HG02981 (cell line): Measurements from ENCODE around the gene AUTS2.

Experiments
- ATAC-seq: cut with Tn5 transposase; IDR thresholded peaks from one replicate; pipeline ENCODE4 v1.9.1; 2021; ENCODE audit warnings: mild to moderate bottlenecking, moderate library complexity; ENCODE audit not compliant: unreplicated experiment

The AUTS2 gene

GRCh38 chr7:70459546-70459945, 861.3 kb downstream of the AUTS2 start:
- no peak for ATAC-seq

GRCh38 chr7:70460071-70460470, 861.8 kb downstream of the AUTS2 start:
- no peak for ATAC-seq

DNA sequence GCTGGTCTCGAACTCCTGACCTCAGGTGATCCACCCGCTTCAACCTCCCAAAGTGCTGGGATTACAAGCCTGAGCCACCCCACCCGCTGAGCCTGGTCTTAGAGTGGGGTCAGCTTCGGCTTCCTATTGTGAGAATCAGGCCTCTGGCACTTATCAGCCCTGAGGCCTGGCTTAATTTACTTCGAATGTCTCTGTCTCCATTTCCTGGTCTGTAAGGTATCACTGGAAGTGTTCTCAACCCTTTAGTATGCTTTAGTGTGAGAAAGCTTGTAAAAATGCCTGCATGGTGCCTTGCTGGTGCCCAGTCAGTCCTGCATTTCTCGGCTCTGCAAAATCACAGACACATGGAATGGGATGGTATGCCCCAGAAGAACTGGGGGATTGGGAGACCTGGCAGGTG, 862.3 kb downstream of the AUTS2 start:
- ATAC-seq, result no peak

GRCh38 chr7:70463352-70463938, 865.2 kb downstream of the AUTS2 start:
- no peak for ATAC-seq

DNA sequence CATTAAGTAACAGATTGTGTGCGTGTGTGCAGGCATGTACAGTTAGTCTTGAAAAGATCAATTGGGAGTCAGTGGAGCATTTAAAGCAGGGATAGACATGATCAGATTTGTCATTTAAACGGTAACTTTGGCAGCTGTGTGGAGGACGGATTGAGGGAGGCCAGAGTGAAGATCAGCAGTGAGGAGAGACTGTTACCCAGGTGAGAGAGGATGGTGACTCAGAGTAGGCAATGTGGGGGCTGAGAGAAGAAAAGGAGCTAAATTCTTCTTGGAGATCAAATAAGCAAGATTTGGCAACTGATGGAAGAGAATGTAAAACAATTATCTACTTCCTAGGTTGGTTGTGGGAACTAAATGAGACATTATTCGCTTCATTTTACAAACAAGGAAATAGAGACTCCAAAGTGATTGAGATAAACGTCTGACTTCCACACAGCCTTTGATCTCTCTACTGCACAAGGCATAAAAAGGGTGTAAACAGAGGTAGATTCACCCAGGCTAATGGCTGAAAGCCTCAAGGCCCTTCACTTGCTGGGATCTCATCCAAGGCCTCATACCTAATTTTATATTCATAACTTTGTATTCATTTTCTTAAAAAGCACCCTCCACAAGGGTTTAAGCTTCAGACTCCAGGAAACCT, 868.6 kb downstream of the AUTS2 start:
- ATAC-seq, result no peak

DNA sequence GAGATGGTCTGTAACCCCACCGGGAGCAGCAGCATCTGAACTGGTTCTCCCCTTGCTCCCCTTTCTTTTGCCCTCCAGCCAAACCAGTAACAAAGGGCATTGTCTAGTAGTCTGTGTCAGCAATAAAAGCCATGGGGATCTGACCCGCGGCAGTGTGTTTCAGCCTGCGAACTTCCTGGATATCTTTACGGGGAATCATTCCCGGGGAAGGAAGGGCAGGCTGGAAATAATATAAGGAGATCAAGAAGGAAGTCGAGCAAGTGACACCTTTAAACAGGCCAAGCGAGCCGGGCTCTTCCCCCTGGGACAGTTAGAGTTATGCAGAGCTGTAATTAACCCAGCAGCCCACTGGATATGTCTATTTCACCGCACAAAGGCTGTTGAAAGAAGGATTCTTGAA, 872.5 kb downstream of the AUTS2 start:
- no peak for ATAC-seq

GRCh38 chr7:70472601-70473237, 874.4 kb downstream of the AUTS2 start:
- ATAC-seq, result no peak

- ATAC-seq, result no peak
These were observed 876.5 kb downstream of the AUTS2 start for GRCh38 chr7:70474639-70475234.

DNA sequence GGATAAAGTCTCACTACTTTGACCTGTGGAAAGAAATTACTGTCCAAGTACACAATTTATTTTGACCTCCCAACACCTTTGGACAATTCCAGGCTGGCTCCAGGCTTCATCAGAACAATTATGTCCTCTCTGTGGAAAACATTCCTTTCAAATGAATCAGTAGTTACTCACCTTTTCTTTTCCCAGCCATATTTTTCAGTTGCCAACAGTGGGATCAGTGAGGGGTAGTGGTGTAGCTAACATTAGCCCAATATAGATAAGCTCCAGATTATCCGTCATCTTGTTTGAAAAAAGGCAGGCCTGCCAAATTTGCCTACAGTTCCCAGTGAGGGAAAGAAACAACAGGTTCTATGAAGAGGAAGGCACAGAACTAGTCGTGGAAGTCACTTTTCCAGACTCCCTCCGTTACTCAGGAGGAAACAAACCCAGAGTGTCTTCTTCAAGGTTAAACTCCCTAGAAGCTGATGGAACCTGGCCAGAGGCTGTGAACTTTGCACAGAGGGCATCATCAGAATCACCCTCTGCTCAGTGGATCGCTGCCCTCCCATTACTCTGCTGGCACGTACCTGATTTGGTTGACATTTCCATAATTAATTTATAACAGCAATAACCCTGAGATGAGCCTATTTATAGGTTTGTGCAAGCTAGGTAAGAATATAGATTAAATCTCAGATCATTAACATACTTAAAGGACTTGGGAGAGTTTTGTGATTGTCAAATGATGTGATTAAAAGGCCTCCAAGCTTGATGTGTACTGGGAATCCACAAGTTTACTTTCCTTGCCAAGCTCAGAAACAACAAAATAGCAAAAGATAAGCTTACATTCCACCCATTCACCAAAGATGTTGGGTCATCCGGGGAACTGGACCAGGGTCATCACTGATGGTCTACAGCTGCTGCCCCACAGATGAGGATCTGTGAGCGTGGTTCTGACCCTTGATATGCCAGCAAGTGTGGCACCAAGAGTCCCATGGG, 879.0 kb downstream of the AUTS2 start:
- no peak for ATAC-seq

- ATAC-seq, result no peak
These were observed 881.1 kb downstream of the AUTS2 start for GRCh38 chr7:70479153-70480021.

DNA sequence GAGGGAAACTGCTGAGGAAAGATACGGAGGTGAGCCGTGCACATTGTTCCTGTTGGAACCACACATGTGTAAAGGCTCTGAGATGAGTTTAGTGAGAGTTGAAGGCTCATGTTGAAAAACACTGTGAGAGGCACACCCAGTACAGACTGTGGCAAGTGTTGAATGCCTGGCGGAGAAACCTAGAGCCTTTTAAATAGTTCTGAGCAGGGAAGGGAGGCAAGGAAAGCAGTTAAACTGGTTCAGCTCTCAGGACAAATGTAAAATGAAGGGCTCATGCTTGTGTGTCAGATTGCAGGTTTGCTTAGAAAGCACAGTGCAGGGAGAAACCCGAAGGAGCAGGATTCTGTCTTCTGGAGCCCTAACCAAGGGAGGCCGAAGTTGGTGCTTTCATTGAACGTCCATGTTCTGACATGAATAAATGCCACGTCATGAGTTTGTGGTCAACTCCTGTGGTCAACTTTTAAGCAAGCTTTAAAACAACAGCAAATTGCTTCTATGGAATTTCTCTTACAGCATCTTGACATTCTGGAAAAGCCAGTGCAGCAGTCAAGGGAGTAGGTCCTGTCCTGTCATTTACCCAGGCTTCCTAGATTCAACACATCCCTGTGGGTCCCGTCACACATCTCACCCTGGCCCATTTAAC, 882.8 kb downstream of the AUTS2 start:
- ATAC-seq, result no peak

DNA sequence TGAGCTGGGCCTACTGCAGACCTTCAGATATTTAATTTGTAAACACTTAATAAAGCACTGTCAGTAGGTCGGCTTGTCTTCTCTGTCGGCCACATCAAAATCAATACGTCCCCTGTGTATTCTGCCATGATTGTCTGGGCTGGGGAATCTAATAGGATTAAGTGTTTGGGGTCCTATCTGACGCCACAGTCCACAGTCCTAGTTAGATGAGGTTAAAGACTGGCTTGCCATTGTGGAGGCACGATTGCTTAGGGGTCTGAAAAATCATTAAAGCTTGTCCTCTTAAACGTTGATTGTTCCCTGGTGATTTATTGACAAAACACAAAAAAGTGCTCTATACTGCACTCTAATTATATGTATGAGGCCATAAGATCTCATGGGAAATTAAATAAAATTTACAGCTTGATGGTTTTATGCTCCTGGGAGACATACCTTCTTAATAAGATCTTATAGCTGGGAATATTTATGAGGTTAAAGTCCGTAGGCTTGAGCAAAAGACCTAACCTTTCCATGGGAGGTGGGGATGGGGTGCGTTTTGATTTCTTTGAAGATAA, 883.4 kb downstream of the AUTS2 start:
- no peak for ATAC-seq

DNA sequence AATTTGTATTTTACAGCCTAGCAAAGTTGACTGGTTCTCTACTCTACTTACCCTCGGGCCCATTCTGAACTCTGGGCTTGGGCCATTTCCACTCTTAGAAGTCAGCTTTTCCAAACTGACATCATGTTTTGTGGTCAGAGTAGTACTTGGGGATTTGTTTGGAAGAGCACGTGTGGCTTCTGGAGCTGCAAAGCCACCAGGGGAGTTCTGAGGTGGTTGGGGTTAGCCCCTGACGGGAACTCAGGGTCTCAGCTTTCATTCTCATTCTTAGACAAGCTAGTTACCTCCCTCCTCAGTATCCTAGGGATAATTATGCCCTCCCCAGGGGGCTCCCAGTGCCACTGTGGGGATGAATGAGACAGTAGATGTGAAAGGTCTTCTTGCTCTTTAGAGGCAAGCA, 886.0 kb downstream of the AUTS2 start:
- no peak for ATAC-seq

DNA sequence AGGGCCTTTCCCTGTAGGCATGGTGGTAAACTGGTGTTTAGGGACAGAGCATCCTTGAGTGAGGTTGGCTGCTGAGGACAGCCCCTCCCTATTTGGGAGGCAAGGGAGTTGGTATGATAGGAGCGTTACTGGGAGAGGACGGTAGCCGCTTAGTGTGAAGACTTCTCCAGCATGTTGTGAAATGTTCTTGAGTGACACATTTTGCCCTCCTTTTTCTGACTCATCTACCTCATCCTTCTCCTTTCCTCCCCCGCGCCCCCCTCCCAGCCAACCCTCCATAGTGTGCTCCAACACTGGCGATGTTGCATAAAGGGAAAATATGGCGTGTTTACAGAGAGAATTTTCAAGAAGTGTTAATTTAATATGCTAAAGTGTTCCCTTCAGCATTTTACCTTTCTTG, 888.7 kb downstream of the AUTS2 start:
- no peak for ATAC-seq

DNA sequence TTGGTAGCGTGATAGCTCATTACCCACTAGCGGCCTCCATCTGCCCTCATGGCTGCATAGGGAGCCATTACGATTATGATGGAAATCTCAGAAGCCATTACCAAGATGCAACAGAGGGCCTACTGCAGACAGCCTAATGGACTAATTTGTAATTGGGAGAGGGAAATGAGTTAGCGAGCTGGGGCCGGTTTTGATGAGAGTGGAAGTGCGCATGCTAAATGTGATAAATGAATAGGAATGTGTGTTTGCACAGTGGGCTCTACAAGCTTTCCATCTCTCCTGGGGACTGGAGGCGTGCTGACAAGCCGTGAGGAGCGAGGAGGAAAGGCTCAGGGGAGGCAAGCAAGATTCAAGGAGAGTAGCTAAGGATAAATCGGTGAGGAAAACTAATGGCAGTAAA, 889.2 kb downstream of the AUTS2 start:
- no peak for ATAC-seq

DNA sequence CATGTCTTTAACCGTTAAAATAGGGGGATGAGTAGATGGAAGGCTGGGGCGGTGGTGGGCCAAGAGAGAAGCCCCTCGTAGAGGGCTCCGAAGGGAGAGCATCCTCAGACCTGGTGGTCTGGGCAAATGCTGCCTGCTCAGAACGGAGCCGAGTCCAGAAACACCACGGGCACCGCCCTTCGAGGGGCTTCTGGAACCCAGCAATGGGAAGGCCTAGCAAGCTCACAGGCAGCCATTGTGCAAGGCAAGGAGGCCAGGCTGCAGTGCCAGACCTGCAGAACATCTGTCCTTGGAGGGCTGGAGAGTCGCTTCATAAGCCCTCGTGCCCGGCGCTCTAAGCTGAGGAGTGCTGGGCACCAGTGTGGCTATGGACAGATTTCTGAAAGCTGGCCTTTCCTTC, 889.6 kb downstream of the AUTS2 start:
- no peak for ATAC-seq

GRCh38 chr7:70489813-70490212, 891.5 kb downstream of the AUTS2 start:
- no peak for ATAC-seq

- no peak for ATAC-seq
These were observed 894.4 kb downstream of the AUTS2 start for GRCh38 chr7:70492625-70493024.
